Measurements from ENCODE around the gene TDP2. TPM values are rescaled to one million over a fixed set of nuclear protein-coding genes. Genes with fewer than 3 reads are reported as not detected.
"Not testable (repeated sequence)": the region's sequence is repeated elsewhere in the genome, so short reads cannot be mapped to it uniquely, and the experiment has no call there.

The TDP2 gene
- total and polyA plus RNA-seq, 2 donors (not counting 1 experiment from before 2014, with no cell fraction given) = 32.5 to 37.5 TPM

DNA sequence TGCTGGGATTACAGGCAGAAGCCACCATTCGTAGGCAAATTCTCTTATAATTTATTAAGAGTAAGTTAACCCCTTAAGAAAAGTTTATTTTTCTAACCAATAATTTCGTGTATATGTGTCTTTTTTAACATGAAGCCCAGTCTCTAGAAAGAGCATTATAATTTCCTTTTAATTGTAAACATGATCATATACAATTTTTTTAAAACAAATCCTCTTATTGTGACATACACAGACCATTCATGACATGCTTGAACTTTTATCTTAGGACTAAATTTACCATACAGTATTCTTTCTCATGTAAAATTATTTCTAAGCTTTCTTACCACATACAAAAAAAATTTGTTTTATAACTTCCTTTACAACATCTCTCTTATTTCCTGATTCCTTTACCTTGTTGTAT lies 6.9 kb upstream of the TDP2 start:
- TF ChIP-seq, protein P1, sequence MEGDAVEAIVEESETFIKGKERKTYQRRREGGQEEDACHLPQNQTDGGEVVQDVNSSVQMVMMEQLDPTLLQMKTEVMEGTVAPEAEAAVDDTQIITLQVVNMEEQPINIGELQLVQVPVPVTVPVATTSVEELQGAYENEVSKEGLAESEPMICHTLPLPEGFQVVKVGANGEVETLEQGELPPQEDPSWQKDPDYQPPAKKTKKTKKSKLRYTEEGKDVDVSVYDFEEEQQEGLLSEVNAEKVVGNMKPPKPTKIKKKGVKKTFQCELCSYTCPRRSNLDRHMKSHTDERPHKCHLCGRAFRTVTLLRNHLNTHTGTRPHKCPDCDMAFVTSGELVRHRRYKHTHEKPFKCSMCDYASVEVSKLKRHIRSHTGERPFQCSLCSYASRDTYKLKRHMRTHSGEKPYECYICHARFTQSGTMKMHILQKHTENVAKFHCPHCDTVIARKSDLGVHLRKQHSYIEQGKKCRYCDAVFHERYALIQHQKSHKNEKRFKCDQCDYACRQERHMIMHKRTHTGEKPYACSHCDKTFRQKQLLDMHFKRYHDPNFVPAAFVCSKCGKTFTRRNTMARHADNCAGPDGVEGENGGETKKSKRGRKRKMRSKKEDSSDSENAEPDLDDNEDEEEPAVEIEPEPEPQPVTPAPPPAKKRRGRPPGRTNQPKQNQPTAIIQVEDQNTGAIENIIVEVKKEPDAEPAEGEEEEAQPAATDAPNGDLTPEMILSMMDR (conservative IDR thresholded peaks at IDR 0.05 in 1 of 2, IDR thresholded peaks at IDR 0.05 in 1 of 2; ENCODE audit: low read depth in 1 of 2, low read length in 2 of 2) = no peak
- no peak for TF ChIP-seq EZH2 (IDR thresholded peaks at IDR 0.05; ENCODE audit: low read length, missing control alignments)
- Histone ChIP-seq H2AFZ (ENCODE audit: low read length) (no peak overlapping the region), H3K4me2 (ENCODE audit: extremely low read depth, insufficient read depth, low read length) (no peak overlapping the region), H3K79me2 (ENCODE audit: control insufficient read depth, insufficient read depth, low read length) (no peaks in the 10 kb centered on the region), H3K27me3 (ENCODE audit: control insufficient read depth, insufficient read depth, low read length) (no peaks in the 10 kb centered on the region), H3K9ac (ENCODE audit: insufficient read depth, low read length) (no peak overlapping the region), H3K27ac (ENCODE audit: insufficient read depth, low read length) (no peak overlapping the region), H3K9me3 (ENCODE audit: control insufficient read depth, insufficient read depth, low read depth, low read length) (no peaks in the 10 kb centered on the region), H3K4me3 (replicated peaks in 1 of 4; ENCODE audit: control extremely low read depth in 1 of 4, insufficient read depth in 1 of 4, low read depth in 3 of 4, low read length in 4 of 4) (no peak overlapping the region), H4K20me1 (ENCODE audit: control insufficient read depth, extremely low read depth, insufficient read depth, low read length) (no peaks in the 10 kb centered on the region), H3K4me1 (ENCODE audit: control insufficient read depth, extremely low read depth, insufficient read depth, low read length) (no peaks in the 10 kb centered on the region), H3K36me3 (ENCODE audit: control insufficient read depth, insufficient read depth, low read length) (no peaks in the 10 kb centered on the region)
- no peak for DNase-seq (ENCODE audit: low read depth in 2 of 2)

GRCh38 chr6:24672620-24673182 lies 6.0 kb upstream of the TDP2 start:
- Histone ChIP-seq H3K4me3 (replicated peaks in 1 of 4; ENCODE audit: control extremely low read depth in 1 of 4, insufficient read depth in 1 of 4, low read depth in 3 of 4, low read length in 4 of 4) (no peak overlapping the region), H3K27ac (ENCODE audit: insufficient read depth, low read length) (no peak overlapping the region), H3K4me1 (ENCODE audit: control insufficient read depth, extremely low read depth, insufficient read depth, low read length) (no peaks in the 10 kb centered on the region), H3K27me3 (ENCODE audit: control insufficient read depth, insufficient read depth, low read length) (no peaks in the 10 kb centered on the region), H3K79me2 (ENCODE audit: control insufficient read depth, insufficient read depth, low read length) (no peaks in the 10 kb centered on the region), H3K9ac (ENCODE audit: insufficient read depth, low read length) (no peak overlapping the region), H2AFZ (ENCODE audit: low read length) (no peak overlapping the region), H3K4me2 (ENCODE audit: extremely low read depth, insufficient read depth, low read length) (no peak overlapping the region), H4K20me1 (ENCODE audit: control insufficient read depth, extremely low read depth, insufficient read depth, low read length) (no peaks in the 10 kb centered on the region), H3K9me3 (ENCODE audit: control insufficient read depth, insufficient read depth, low read depth, low read length) (no peaks in the 10 kb centered on the region), H3K36me3 (ENCODE audit: control insufficient read depth, insufficient read depth, low read length) (no peaks in the 10 kb centered on the region)
- no peak for DNase-seq (ENCODE audit: low read depth in 2 of 2)
- TF ChIP-seq, protein P1 (conservative IDR thresholded peaks at IDR 0.05 in 1 of 2, IDR thresholded peaks at IDR 0.05 in 1 of 2; ENCODE audit: low read depth in 1 of 2, low read length in 2 of 2) = no peak
- TF ChIP-seq EZH2 (IDR thresholded peaks at IDR 0.05; ENCODE audit: low read length, missing control alignments) = no peak

DNA sequence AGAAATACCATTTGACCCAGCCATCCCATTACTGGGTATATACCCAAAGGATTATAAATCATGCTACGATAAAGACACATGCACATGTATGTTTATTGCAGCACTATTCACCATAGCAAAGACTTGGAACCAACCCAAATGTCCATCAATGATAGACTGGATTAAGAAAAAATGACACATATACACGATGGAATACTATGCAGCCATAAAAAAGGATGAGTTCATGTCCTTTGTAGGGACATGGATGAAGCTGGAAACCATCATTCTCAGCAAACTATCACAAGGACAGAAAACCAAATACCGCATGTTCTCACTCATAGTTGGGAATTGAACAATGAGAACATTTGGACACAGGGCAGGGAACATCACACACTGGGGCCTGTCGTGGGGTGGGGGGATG lies 4.4 kb upstream of the TDP2 start:
- H3K9ac ChIP-seq (ENCODE audit: insufficient read depth, low read length); DNase-seq (ENCODE audit: low read depth in 2 of 2); H3K79me2 ChIP-seq (ENCODE audit: control insufficient read depth, insufficient read depth, low read length); H2AFZ ChIP-seq (ENCODE audit: low read length); H3K9me3 ChIP-seq (ENCODE audit: control insufficient read depth, insufficient read depth, low read depth, low read length); H3K4me1 ChIP-seq (ENCODE audit: control insufficient read depth, extremely low read depth, insufficient read depth, low read length); H3K36me3 ChIP-seq (ENCODE audit: control insufficient read depth, insufficient read depth, low read length); H3K4me2 ChIP-seq (ENCODE audit: extremely low read depth, insufficient read depth, low read length); H4K20me1 ChIP-seq (ENCODE audit: control insufficient read depth, extremely low read depth, insufficient read depth, low read length); H3K4me3 ChIP-seq (replicated peaks in 1 of 4; ENCODE audit: control extremely low read depth in 1 of 4, insufficient read depth in 1 of 4, low read depth in 3 of 4, low read length in 4 of 4); H3K27ac ChIP-seq (ENCODE audit: insufficient read depth, low read length); H3K27me3 ChIP-seq (ENCODE audit: control insufficient read depth, insufficient read depth, low read length): not testable (repeated sequence)

GRCh38 chr6:24670492-24670891 lies 3.8 kb upstream of the TDP2 start:
- H3K9ac ChIP-seq (ENCODE audit: insufficient read depth, low read length); H3K27me3 ChIP-seq (ENCODE audit: control insufficient read depth, insufficient read depth, low read length); H3K4me3 ChIP-seq (replicated peaks in 1 of 4; ENCODE audit: control extremely low read depth in 1 of 4, insufficient read depth in 1 of 4, low read depth in 3 of 4, low read length in 4 of 4); H2AFZ ChIP-seq (ENCODE audit: low read length); H3K9me3 ChIP-seq (ENCODE audit: control insufficient read depth, insufficient read depth, low read depth, low read length); H3K36me3 ChIP-seq (ENCODE audit: control insufficient read depth, insufficient read depth, low read length); DNase-seq (ENCODE audit: low read depth in 2 of 2); H3K4me2 ChIP-seq (ENCODE audit: extremely low read depth, insufficient read depth, low read length); H3K27ac ChIP-seq (ENCODE audit: insufficient read depth, low read length); H4K20me1 ChIP-seq (ENCODE audit: control insufficient read depth, extremely low read depth, insufficient read depth, low read length); H3K4me1 ChIP-seq (ENCODE audit: control insufficient read depth, extremely low read depth, insufficient read depth, low read length): not testable (repeated sequence)
- H3K79me2 ChIP-seq (ENCODE audit: control insufficient read depth, insufficient read depth, low read length) = peaks cover 11% of the 10 kb centered on the region

Measured in fibroblast of lung (primary cell).